ENCODE measurements around the gene CDK14. TPM values are rescaled to one million over a fixed set of nuclear protein-coding genes. Genes with fewer than 3 reads are reported as not detected.

The CDK14 gene
- polyA plus RNA-seq, 1 donor, result 9.7 TPM

- DNase-seq, result no peak
- Histone ChIP-seq H3K4me3 (ENCODE audit: low read length) (no peak overlapping the region), H3K27me3 (ENCODE audit: control insufficient read depth, insufficient read depth, low read length) (no peaks in the 10 kb centered on the region), H3K4me1 (ENCODE audit: control insufficient read depth, insufficient read depth, low read length) (no peaks in the 10 kb centered on the region), H3K9me3 (ENCODE audit: control insufficient read depth, low read depth, low read length) (no peaks in the 10 kb centered on the region), H3K27ac (ENCODE audit: low read length) (no peak overlapping the region), H3K36me3 (ENCODE audit: control insufficient read depth, insufficient read depth, low read length) (no peaks in the 10 kb centered on the region)
- WGBS (ENCODE audit: insufficient coverage, low lambda C conversion rate), result no CpG with 5 or more reads among the region's 2 CpGs
Observed at GRCh38 chr7:90982228-90982627, 386.1 kb downstream of the CDK14 start.

DNA sequence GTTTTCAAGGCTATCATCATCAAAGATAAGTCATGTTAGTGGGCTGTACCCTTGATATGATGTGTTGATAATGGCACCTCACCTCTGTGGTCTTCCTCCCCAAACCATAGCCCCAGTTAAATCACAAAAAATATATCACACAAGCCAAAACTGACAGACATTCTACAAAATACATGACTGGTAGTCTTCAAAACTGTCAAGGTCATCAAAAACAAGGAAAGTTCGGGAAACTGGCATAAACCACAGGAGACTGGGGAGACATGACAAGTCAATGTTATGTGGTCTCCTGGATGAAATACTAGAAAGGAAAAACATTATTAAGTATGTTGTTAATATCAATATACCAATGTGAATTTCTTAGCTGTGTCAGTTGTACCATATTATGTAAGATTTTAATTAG, 388.6 kb downstream of the CDK14 start:
- no CpG with 5 or more reads among the region's 1 CpG for WGBS (ENCODE audit: insufficient coverage, low lambda C conversion rate)
- no peaks in the 10 kb centered on the region for H3K9me3 ChIP-seq (ENCODE audit: control insufficient read depth, low read depth, low read length)

DNA sequence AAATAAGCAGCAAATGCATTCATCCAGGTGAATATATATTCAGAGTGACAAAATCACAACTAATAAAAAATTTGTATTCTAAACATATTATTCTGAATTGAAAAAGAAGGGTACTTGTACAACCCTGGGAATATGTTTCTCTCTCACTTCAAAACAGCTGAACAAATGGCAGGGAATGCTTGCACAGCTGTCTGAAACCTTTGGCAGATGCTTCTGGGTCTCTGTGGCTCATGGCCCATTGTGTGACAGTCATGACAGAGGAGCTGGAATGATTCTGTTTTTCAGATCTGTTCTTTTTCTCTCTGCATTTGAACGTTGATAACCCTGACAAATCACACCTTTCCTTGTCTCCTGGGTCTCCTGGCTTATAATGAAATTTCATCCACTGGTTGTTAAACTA, 392.4 kb downstream of the CDK14 start:
- Histone ChIP-seq H3K4me3 (ENCODE audit: low read length) (no peak overlapping the region), H3K9me3 (ENCODE audit: control insufficient read depth, low read depth, low read length) (no peaks in the 10 kb centered on the region), H3K4me1 (ENCODE audit: control insufficient read depth, insufficient read depth, low read length) (no peaks in the 10 kb centered on the region), H3K27ac (ENCODE audit: low read length) (no peak overlapping the region), H3K36me3 (ENCODE audit: control insufficient read depth, insufficient read depth, low read length) (no peaks in the 10 kb centered on the region), H3K27me3 (ENCODE audit: control insufficient read depth, insufficient read depth, low read length) (no peaks in the 10 kb centered on the region)
- WGBS (ENCODE audit: insufficient coverage, low lambda C conversion rate), result no CpG with 5 or more reads among the region's 1 CpG
- no peak for DNase-seq

More for the DNA sequence above, 388.6 kb downstream of the CDK14 start:
- H3K27me3 ChIP-seq (ENCODE audit: control insufficient read depth, insufficient read depth, low read length), result no peaks in the 10 kb centered on the region
- no peaks in the 10 kb centered on the region for H3K36me3 ChIP-seq (ENCODE audit: control insufficient read depth, insufficient read depth, low read length)
- H3K27ac ChIP-seq (ENCODE audit: low read length), result no peak overlapping the region
- H3K4me1 ChIP-seq (ENCODE audit: control insufficient read depth, insufficient read depth, low read length), result no peaks in the 10 kb centered on the region
- no peak overlapping the region for H3K4me3 ChIP-seq (ENCODE audit: low read length)
- no peak for DNase-seq

- Histone ChIP-seq H3K27me3 (ENCODE audit: control insufficient read depth, insufficient read depth, low read length) (no peaks in the 10 kb centered on the region), H3K4me1 (ENCODE audit: control insufficient read depth, insufficient read depth, low read length) (no peaks in the 10 kb centered on the region), H3K4me3 (ENCODE audit: low read length) (no peak overlapping the region), H3K9me3 (ENCODE audit: control insufficient read depth, low read depth, low read length) (no peaks in the 10 kb centered on the region), H3K27ac (ENCODE audit: low read length) (no peak overlapping the region), H3K36me3 (ENCODE audit: control insufficient read depth, insufficient read depth, low read length) (no peaks in the 10 kb centered on the region)
- no peak for DNase-seq
- WGBS (ENCODE audit: insufficient coverage, low lambda C conversion rate), result 100% methylated on average over 1 of the region's 5 CpGs
Observed at GRCh38 chr7:90988996-90989765, 393.1 kb downstream of the CDK14 start.

DNA sequence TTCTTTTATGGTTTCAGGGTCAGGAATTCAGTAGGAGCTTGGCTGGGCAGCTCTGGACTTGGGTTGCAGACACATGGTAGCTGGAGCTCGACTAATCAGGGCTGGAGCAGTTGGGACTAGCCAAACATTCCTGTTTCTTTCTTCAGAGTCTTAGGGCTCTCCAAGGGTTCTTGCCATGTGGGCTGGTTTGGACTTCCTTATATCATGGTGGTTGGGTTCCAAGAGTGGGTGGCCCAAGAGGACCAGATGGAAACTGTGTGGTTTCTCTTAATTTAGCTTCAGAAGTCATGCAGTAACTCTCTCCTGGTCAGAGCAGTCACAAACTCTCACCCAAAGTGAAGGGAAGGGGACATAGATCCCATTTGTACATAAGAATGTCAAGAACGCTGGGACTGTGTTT, 398.0 kb downstream of the CDK14 start:
- no peak overlapping the region for H3K4me3 ChIP-seq (ENCODE audit: low read length)
- WGBS (ENCODE audit: insufficient coverage, low lambda C conversion rate), result no CpG with 5 or more reads among the region's 2 CpGs
- no peak for DNase-seq
- no peaks in the 10 kb centered on the region for H3K4me1 ChIP-seq (ENCODE audit: control insufficient read depth, insufficient read depth, low read length)
- H3K27ac ChIP-seq (ENCODE audit: low read length), result no peak overlapping the region
- H3K27me3 ChIP-seq (ENCODE audit: control insufficient read depth, insufficient read depth, low read length), result no peaks in the 10 kb centered on the region
- no peaks in the 10 kb centered on the region for H3K9me3 ChIP-seq (ENCODE audit: control insufficient read depth, low read depth, low read length)
- H3K36me3 ChIP-seq (ENCODE audit: control insufficient read depth, insufficient read depth, low read length), result no peaks in the 10 kb centered on the region

DNA sequence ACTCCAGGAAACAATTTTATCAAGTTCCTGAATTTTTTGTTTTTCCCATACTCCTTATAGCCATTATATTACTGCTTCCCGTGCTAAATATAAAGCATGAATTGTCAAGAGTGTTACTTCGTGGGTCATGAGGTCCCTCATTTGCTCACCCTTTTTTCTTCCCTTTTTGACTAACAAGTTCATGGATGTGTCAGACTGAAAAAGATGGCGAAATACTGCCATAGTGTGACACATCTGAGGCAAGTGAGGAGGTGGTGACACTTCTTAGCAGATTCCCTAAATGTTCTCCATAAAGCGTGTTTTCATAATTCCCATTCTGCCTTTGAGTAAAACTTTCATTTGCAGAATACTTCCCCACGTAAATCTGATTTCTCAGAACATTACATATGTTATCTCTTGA, 398.5 kb downstream of the CDK14 start:
- H3K27me3 ChIP-seq (ENCODE audit: control insufficient read depth, insufficient read depth, low read length), result no peaks in the 10 kb centered on the region
- WGBS (ENCODE audit: insufficient coverage, low lambda C conversion rate), result 100% methylated on average over 2 of the region's 5 CpGs
- H3K27ac ChIP-seq (ENCODE audit: low read length), result no peak overlapping the region
- H3K4me3 ChIP-seq (ENCODE audit: low read length), result no peak overlapping the region
- no peaks in the 10 kb centered on the region for H3K9me3 ChIP-seq (ENCODE audit: control insufficient read depth, low read depth, low read length)
- no peak for DNase-seq
- no peaks in the 10 kb centered on the region for H3K4me1 ChIP-seq (ENCODE audit: control insufficient read depth, insufficient read depth, low read length)
- no peaks in the 10 kb centered on the region for H3K36me3 ChIP-seq (ENCODE audit: control insufficient read depth, insufficient read depth, low read length)

DNA sequence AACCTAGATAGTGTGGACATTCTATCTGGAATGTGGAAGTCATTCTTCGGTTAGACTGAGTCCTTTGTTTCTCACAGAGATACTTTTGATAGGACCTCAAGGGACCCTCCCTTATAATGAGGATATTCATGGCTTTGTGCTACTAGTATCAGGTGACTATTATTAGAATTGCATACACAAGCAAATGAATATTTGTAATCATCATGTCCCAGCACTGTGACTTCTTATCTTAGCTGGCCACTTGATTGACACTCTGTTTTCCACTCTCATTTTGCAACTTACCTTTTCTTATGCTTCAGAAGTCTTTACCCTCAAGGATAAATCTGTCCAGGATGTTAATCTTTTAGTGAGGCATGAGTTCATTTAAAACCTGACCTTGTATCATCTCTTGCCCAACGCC, 399.9 kb downstream of the CDK14 start:
- 100% methylated on average over 2 of the region's 2 CpGs for WGBS (ENCODE audit: insufficient coverage, low lambda C conversion rate)
- no peak for DNase-seq
- H3K9me3 ChIP-seq (ENCODE audit: control insufficient read depth, low read depth, low read length), result no peaks in the 10 kb centered on the region

DNA sequence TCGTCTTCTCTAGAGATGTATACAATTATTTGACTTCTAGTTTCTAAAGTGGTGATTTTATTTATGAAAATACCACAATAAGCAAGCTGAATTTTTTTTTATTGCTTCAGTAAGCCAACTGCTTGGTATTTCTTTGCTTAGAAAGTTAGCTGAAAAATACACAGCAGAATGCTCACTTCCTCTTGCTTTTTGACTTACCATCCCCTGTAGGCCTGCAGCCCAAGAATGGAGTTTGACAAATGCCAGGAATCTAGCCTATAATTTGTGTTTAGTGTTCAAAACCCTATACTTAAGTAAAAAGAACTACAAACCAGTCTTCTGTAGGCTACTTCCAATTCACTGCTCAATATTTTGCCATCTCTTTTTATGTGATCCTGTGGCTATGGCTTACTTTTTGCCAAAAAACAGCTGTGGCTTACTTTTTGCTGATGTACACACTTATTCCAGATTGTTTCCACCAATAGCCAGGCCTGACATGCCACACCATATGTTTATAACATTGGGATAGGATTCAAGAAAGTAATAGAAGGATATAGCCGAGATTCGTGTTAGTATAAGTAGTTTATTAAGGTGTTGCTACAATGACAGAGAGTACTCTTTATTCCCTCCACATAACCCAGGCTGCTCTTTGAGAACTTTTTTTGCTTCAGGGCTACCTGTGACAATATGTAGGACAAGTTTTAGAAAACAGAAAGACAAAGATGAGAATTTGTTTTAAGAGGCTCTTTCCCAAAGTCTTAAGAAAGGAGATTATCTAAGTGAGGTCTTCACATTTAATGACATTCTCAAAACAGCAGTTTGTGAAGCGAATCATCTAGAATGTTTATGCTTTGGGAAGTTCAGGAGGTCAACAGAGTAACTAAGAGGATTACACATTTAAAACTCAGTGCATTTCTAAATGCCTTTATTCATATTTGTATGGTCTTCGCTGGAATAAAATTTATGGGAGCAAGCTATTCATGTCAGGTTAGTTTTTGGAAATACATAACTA, 404.2 kb downstream of the CDK14 start:
- WGBS (ENCODE audit: insufficient coverage, low lambda C conversion rate), result no CpG with 5 or more reads among the region's 5 CpGs
- no peaks in the 10 kb centered on the region for H3K4me1 ChIP-seq (ENCODE audit: control insufficient read depth, insufficient read depth, low read length)

More for the DNA sequence above, 399.9 kb downstream of the CDK14 start:
- no peaks in the 10 kb centered on the region for H3K4me1 ChIP-seq (ENCODE audit: control insufficient read depth, insufficient read depth, low read length)
- no peak overlapping the region for H3K4me3 ChIP-seq (ENCODE audit: low read length)
- H3K27ac ChIP-seq (ENCODE audit: low read length), result no peak overlapping the region
- no peaks in the 10 kb centered on the region for H3K36me3 ChIP-seq (ENCODE audit: control insufficient read depth, insufficient read depth, low read length)
- no peaks in the 10 kb centered on the region for H3K27me3 ChIP-seq (ENCODE audit: control insufficient read depth, insufficient read depth, low read length)

GRCh38 chr7:91005024-91005423, 408.9 kb downstream of the CDK14 start:
- Histone ChIP-seq H3K27me3 (ENCODE audit: control insufficient read depth, insufficient read depth, low read length) (no peaks in the 10 kb centered on the region), H3K4me1 (ENCODE audit: control insufficient read depth, insufficient read depth, low read length) (no peaks in the 10 kb centered on the region), H3K27ac (ENCODE audit: low read length) (no peak overlapping the region), H3K4me3 (ENCODE audit: low read length) (no peak overlapping the region), H3K36me3 (ENCODE audit: control insufficient read depth, insufficient read depth, low read length) (no peaks in the 10 kb centered on the region), H3K9me3 (ENCODE audit: control insufficient read depth, low read depth, low read length) (no peaks in the 10 kb centered on the region)
- no CpG with 5 or more reads among the region's 4 CpGs for WGBS (ENCODE audit: insufficient coverage, low lambda C conversion rate)
- no peak for DNase-seq

More for the DNA sequence above, 404.2 kb downstream of the CDK14 start:
- no peak for DNase-seq
- Histone ChIP-seq H3K36me3 (ENCODE audit: control insufficient read depth, insufficient read depth, low read length) (no peaks in the 10 kb centered on the region), H3K27ac (ENCODE audit: low read length) (no peak overlapping the region), H3K4me3 (ENCODE audit: low read length) (no peak overlapping the region), H3K9me3 (ENCODE audit: control insufficient read depth, low read depth, low read length) (no peaks in the 10 kb centered on the region), H3K27me3 (ENCODE audit: control insufficient read depth, insufficient read depth, low read length) (no peaks in the 10 kb centered on the region)

DNA sequence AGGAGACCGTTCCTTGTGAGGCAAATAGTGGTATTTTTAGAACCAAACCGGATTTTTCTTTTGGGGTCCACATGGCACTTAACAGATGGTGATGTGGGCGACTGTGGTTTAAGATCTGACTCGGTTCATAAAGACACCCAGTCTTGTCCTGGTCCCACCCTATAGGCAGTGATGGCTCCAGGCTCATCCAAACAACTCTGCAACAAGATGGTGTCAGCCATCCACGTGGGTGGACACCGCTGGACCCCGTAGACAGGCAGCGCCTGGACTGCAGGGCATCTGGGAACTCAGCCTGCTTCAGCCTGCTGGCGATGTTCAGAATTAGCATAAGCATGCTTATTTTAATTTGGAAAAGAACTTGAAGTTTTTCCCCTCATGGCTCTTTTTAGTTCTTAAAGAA, 409.7 kb downstream of the CDK14 start:
- DNase-seq, result no peak
- Histone ChIP-seq H3K4me1 (ENCODE audit: control insufficient read depth, insufficient read depth, low read length) (no peaks in the 10 kb centered on the region), H3K27ac (ENCODE audit: low read length) (no peak overlapping the region), H3K27me3 (ENCODE audit: control insufficient read depth, insufficient read depth, low read length) (no peaks in the 10 kb centered on the region), H3K36me3 (ENCODE audit: control insufficient read depth, insufficient read depth, low read length) (no peaks in the 10 kb centered on the region), H3K4me3 (ENCODE audit: low read length) (no peak overlapping the region), H3K9me3 (ENCODE audit: control insufficient read depth, low read depth, low read length) (peaks cover 3% of the 10 kb centered on the region)
- no CpG with 5 or more reads among the region's 9 CpGs for WGBS (ENCODE audit: insufficient coverage, low lambda C conversion rate)

All from large intestine (tissue), 3 donors.